KMS-11 (cell line): ENCODE measurements around the gene BAZ1A.

ENCODE experiments used
- H2AFZ ChIP-seq: fragments of 200-600 bp; sonication (generic); 2 replicates; pipeline ENCODE4 v1.6.1; 2016; ENCODE audit warnings: antibody characterized with exemption, mixed run types, low read depth
- H3K27ac ChIP-seq: fragments of 200-600 bp; sonication (generic); 2 replicates; pipeline ENCODE4 v1.6.1; 2016; ENCODE audit warnings: mild to moderate bottlenecking, mixed run types
- H3K27me3 ChIP-seq: fragments of 200-600 bp; sonication (generic); 2 replicates; pipeline ENCODE4 v1.6.1; 2017; ENCODE audit warnings: mild to moderate bottlenecking, low read depth, mixed run types, moderate library complexity; ENCODE audit not compliant: insufficient read depth
- H3K36me3 ChIP-seq: fragments of 200-600 bp; sonication (generic); 2 replicates; pipeline ENCODE4 v1.6.1; 2017; ENCODE audit warnings: mild to moderate bottlenecking, mixed run types; ENCODE audit not compliant: insufficient read depth
- H3K4me1 ChIP-seq: fragments of 200-600 bp; sonication (generic); 2 replicates; pipeline ENCODE4 v1.6.1; 2016; ENCODE audit warnings: mild to moderate bottlenecking, low read depth, mixed run types; ENCODE audit not compliant: poor library complexity, severe bottlenecking
- H3K4me2 ChIP-seq: fragments of 200-600 bp; sonication (generic); 2 replicates; pipeline ENCODE4 v1.7.0; 2016; ENCODE audit warnings: mild to moderate bottlenecking, mixed run types
- H3K4me3 ChIP-seq: fragments of 200-600 bp; sonication (generic); IDR thresholded peaks from 2 replicates; pipeline ENCODE4 v1.6.1; 2017; ENCODE audit warnings: low read depth, low read length, mixed read lengths; ENCODE audit not compliant: insufficient read depth
- H3K79me2 ChIP-seq: fragments of 200-600 bp; sonication (generic); 2 replicates; pipeline ENCODE4 v1.6.1; 2016; ENCODE audit warnings: low read depth, mixed run types; ENCODE audit not compliant: insufficient read depth
- H3K9ac ChIP-seq: fragments of 200-600 bp; sonication (generic); 2 replicates; pipeline ENCODE4 v1.6.1; 2016; ENCODE audit warnings: mild to moderate bottlenecking, mixed run types
- H4K20me1 ChIP-seq: fragments of 200-600 bp; sonication (generic); 2 replicates; pipeline ENCODE4 v1.6.1; 2016; ENCODE audit warnings: mild to moderate bottlenecking, mixed run types; ENCODE audit not compliant: insufficient read depth
- CTCF ChIP-seq: fragments of 200-600 bp; sonication (generic); conservative IDR thresholded peaks from 2 replicates; pipeline ENCODE4 v1.6.1; 2017; ENCODE audit warnings: low read depth, mild to moderate bottlenecking, antibody characterized with exemption, low read length, moderate library complexity, mixed read lengths

Gene BAZ1A

GRCh38 chr14:34863844-34864243 is 11.3 kb downstream of the BAZ1A start:
- no peak overlapping the region for H3K4me2 ChIP-seq
- H3K79me2 ChIP-seq: peaks cover 35% of the 10 kb centered on the region
- no peak overlapping the region for H3K27ac ChIP-seq
- TF ChIP-seq CTCF: no peak
- H3K9ac ChIP-seq: no peak overlapping the region
- H3K27me3 ChIP-seq: no peaks in the 10 kb centered on the region
- H2AFZ ChIP-seq: no peak overlapping the region
- no peak overlapping the region for H3K4me3 ChIP-seq
- H3K4me1 ChIP-seq: no peaks in the 10 kb centered on the region
- H3K36me3 ChIP-seq: no peaks in the 10 kb centered on the region
- no peaks in the 10 kb centered on the region for H4K20me1 ChIP-seq

GRCh38 chr14:34858765-34859164 is 16.4 kb downstream of the BAZ1A start:
- Histone ChIP-seq H2AFZ (no peak overlapping the region), H3K79me2 (no peaks in the 10 kb centered on the region), H4K20me1 (no peaks in the 10 kb centered on the region), H3K4me3 (no peak overlapping the region), H3K36me3 (no peaks in the 10 kb centered on the region), H3K4me1 (no peaks in the 10 kb centered on the region), H3K27ac (no peak overlapping the region), H3K9ac (no peak overlapping the region), H3K4me2 (no peak overlapping the region), H3K27me3 (no peaks in the 10 kb centered on the region)
- TF ChIP-seq CTCF: no peak

GRCh38 chr14:34857689-34858449 is 17.3 kb downstream of the BAZ1A start:
- H3K9ac ChIP-seq: no peak overlapping the region
- H3K27ac ChIP-seq: no peak overlapping the region
- no peaks in the 10 kb centered on the region for H4K20me1 ChIP-seq
- no peak overlapping the region for H3K4me3 ChIP-seq
- H3K79me2 ChIP-seq: no peaks in the 10 kb centered on the region
- no peak overlapping the region for H3K4me2 ChIP-seq
- no peaks in the 10 kb centered on the region for H3K27me3 ChIP-seq
- no peak overlapping the region for H2AFZ ChIP-seq
- H3K36me3 ChIP-seq: no peaks in the 10 kb centered on the region
- H3K4me1 ChIP-seq: no peaks in the 10 kb centered on the region
- no peak for TF ChIP-seq CTCF

GRCh38 chr14:34853041-34853440 is 22.1 kb downstream of the BAZ1A start:
- H3K27me3 ChIP-seq: no peaks in the 10 kb centered on the region
- H3K27ac ChIP-seq: no peak overlapping the region
- H3K9ac ChIP-seq: no peak overlapping the region
- H3K79me2 ChIP-seq: no peaks in the 10 kb centered on the region
- no peak overlapping the region for H3K4me3 ChIP-seq
- no peaks in the 10 kb centered on the region for H3K4me1 ChIP-seq
- H2AFZ ChIP-seq: no peak overlapping the region
- H3K4me2 ChIP-seq: no peak overlapping the region
- no peaks in the 10 kb centered on the region for H3K36me3 ChIP-seq
- TF ChIP-seq CTCF: no peak
- no peaks in the 10 kb centered on the region for H4K20me1 ChIP-seq
